Stimulated activated memory B cell treated with anti-CD40 and anti-IgM and Interleukin-4, amounts not matched to agents 10 μg/mL and 1 μg/mL and 100 μg/mL, for 72 hours (primary cell): Measurements from ENCODE around the gene CYB561D2.

Experiments used
- ATAC-seq: fragments of 150-1000 bp; cut with Tn5 transposase; 2 replicates; pipeline ENCODE4 v1.10.0; 2021
- H3K27ac Mint-ChIP-seq: one replicate; pipeline ENCODE4 v1.8.0; 2022; ENCODE audit warnings: mild to moderate bottlenecking, mixed read lengths
- H3K27me3 Mint-ChIP-seq: one replicate; pipeline ENCODE4 v1.8.0; 2022; ENCODE audit warnings: mixed read lengths
- H3K36me3 Mint-ChIP-seq: one replicate; pipeline ENCODE4 v1.8.0; 2022; ENCODE audit warnings: mixed read lengths
- H3K4me1 Mint-ChIP-seq: one replicate; pipeline ENCODE4 v1.8.0; 2022; ENCODE audit warnings: mixed read lengths
- H3K4me3 Mint-ChIP-seq: one replicate; pipeline ENCODE4 v1.8.0; 2022; ENCODE audit warnings: mild to moderate bottlenecking, moderate library complexity, mixed read lengths
- H3K9me3 Mint-ChIP-seq: one replicate; pipeline ENCODE4 v1.8.0; 2022; ENCODE audit warnings: mixed read lengths

The CYB561D2 gene

DNA sequence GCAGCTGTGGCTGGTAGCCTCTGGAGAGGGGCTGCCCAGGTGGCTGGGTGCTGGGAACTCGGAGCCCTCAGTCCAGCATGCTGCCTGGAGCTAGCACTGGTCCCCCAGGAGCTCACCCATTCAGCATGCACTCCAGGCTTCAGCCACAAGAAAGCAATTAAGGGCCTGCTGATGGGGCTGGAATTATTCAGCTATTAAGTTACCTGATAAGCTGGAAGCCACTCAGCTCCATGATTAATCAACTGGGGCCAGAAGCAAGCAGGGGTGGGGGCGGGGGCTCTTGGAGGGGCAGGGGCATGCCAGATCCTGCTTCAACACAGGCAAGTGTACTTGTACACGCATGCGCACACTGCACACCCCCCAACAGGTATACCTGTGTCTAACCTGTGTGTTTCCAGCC lies 30.7 kb downstream of the CYB561D2 start:
- H3K4me3 Mint-ChIP-seq, result no peak overlapping the region
- no peak overlapping the region for H3K27ac Mint-ChIP-seq
- peaks cover 24% of the 10 kb centered on the region for H3K27me3 Mint-ChIP-seq
- no peaks in the 10 kb centered on the region for H3K36me3 Mint-ChIP-seq
- ATAC-seq, result no peak
- no peaks in the 10 kb centered on the region for H3K4me1 Mint-ChIP-seq
- H3K9me3 Mint-ChIP-seq, result no peaks in the 10 kb centered on the region

DNA sequence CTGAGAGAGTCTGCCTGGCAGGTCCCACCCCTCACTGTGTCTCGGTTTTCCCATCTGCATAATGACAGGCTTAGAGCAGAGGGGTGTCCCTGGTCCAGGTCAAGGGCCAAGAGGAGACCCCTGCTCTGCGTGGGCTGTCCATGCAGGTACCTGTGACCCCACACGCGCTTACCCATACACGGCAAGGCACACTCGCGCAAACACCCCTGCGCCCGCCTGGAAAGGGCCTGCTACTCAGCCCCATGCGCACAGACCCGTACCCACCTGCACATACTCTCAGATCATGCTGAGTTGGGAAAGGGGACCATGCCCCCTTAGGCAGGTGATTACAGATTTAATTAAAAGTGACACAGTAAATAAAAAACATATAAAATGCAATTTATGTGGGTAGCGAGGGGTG lies 32.1 kb downstream of the CYB561D2 start:
- H3K27ac Mint-ChIP-seq, result no peak overlapping the region
- no peak for ATAC-seq
- H3K27me3 Mint-ChIP-seq, result peaks cover 24% of the 10 kb centered on the region
- no peaks in the 10 kb centered on the region for H3K4me1 Mint-ChIP-seq
- H3K9me3 Mint-ChIP-seq, result no peaks in the 10 kb centered on the region
- H3K36me3 Mint-ChIP-seq, result no peaks in the 10 kb centered on the region
- no peak overlapping the region for H3K4me3 Mint-ChIP-seq

GRCh38 chr3:50383750-50384149 lies 33.1 kb downstream of the CYB561D2 start:
- H3K27me3 Mint-ChIP-seq, result peaks cover 24% of the 10 kb centered on the region
- H3K9me3 Mint-ChIP-seq, result no peaks in the 10 kb centered on the region
- H3K4me1 Mint-ChIP-seq, result no peaks in the 10 kb centered on the region
- no peaks in the 10 kb centered on the region for H3K36me3 Mint-ChIP-seq
- no peak overlapping the region for H3K4me3 Mint-ChIP-seq
- no peak overlapping the region for H3K27ac Mint-ChIP-seq
- ATAC-seq, result no peak

DNA sequence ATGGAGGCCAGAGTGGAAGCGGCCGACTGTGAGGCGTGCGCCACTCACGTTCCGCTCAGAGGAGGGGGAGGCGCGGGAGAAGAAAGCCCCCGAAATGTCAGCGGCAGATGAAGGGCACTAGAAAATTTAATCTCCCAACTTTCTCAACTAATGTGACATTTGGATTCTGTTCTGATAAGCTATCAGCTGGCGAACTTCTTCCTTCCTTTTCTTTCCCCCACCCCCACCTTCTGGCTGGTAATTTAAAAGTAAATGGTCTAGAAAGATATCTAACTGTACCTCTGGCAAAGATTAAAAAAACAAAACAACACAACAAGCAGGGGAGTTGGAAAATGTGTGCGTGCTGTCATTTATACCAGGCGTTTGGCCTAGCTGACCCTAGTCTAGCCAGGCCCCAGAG lies 35.1 kb downstream of the CYB561D2 start:
- Mint-ChIP-seq H3K4me3 (no peak overlapping the region), H3K36me3 (no peaks in the 10 kb centered on the region)

DNA sequence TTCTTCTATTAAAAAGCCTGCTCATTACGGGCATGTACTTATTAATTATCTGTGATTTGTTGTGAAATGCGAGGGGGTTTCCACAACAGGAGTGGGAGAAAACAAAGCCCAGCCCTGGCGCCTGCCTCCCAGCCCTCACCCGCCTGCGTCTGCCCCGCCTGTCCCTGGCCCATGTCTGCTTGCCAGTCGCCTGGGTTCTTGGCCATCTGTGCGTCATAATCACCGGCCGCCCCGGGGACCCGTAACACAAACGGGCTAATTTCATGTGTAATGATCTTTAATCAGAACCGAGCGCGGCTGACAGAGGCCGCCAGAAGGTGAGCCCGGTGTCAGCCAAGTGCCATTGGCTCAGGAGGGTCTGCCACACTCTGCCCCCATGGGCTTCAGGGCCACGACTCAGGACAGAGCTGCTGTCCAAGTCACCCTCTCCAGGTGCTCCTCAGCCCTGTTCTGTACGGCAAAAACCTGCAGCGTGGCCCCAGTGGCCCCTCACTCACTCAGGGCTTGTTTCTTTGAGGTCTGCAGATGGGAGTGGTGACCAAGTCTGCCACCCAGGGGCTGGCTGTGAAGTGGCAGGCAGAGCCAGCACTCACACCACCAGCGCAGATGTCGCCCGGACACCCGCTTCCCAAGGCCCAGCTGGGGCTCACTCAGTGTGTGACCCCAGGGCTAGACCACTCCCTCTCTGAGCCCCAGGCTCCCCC lies 37.5 kb downstream of the CYB561D2 start:
- ATAC-seq, result no peak
- H3K4me3 Mint-ChIP-seq, result no peak overlapping the region
- H3K27me3 Mint-ChIP-seq, result peaks cover 17% of the 10 kb centered on the region
- H3K9me3 Mint-ChIP-seq, result no peaks in the 10 kb centered on the region
- no peaks in the 10 kb centered on the region for H3K36me3 Mint-ChIP-seq
- H3K4me1 Mint-ChIP-seq, result no peaks in the 10 kb centered on the region
- H3K27ac Mint-ChIP-seq, result no peak overlapping the region

More for the DNA sequence above, 35.1 kb downstream of the CYB561D2 start:
- no peaks in the 10 kb centered on the region for H3K4me1 Mint-ChIP-seq
- peaks cover 17% of the 10 kb centered on the region for H3K27me3 Mint-ChIP-seq
- no peaks in the 10 kb centered on the region for H3K9me3 Mint-ChIP-seq
- no peak for ATAC-seq
- no peak overlapping the region for H3K27ac Mint-ChIP-seq

- H3K4me3 Mint-ChIP-seq, result no peak overlapping the region
- ATAC-seq, result no peak
- H3K27me3 Mint-ChIP-seq, result peaks cover 18% of the 10 kb centered on the region
- H3K4me1 Mint-ChIP-seq, result no peaks in the 10 kb centered on the region
- no peaks in the 10 kb centered on the region for H3K36me3 Mint-ChIP-seq
- no peak overlapping the region for H3K27ac Mint-ChIP-seq
- no peaks in the 10 kb centered on the region for H3K9me3 Mint-ChIP-seq
Measured at GRCh38 chr3:50388720-50389413, 38.2 kb downstream of the CYB561D2 start.

- no peaks in the 10 kb centered on the region for H3K36me3 Mint-ChIP-seq
- no peak for ATAC-seq
- no peaks in the 10 kb centered on the region for H3K9me3 Mint-ChIP-seq
- no peaks in the 10 kb centered on the region for H3K4me1 Mint-ChIP-seq
- H3K4me3 Mint-ChIP-seq, result no peak overlapping the region
- peaks cover 23% of the 10 kb centered on the region for H3K27me3 Mint-ChIP-seq
- H3K27ac Mint-ChIP-seq, result no peak overlapping the region
Measured at GRCh38 chr3:50389414-50389767, 38.7 kb downstream of the CYB561D2 start.

DNA sequence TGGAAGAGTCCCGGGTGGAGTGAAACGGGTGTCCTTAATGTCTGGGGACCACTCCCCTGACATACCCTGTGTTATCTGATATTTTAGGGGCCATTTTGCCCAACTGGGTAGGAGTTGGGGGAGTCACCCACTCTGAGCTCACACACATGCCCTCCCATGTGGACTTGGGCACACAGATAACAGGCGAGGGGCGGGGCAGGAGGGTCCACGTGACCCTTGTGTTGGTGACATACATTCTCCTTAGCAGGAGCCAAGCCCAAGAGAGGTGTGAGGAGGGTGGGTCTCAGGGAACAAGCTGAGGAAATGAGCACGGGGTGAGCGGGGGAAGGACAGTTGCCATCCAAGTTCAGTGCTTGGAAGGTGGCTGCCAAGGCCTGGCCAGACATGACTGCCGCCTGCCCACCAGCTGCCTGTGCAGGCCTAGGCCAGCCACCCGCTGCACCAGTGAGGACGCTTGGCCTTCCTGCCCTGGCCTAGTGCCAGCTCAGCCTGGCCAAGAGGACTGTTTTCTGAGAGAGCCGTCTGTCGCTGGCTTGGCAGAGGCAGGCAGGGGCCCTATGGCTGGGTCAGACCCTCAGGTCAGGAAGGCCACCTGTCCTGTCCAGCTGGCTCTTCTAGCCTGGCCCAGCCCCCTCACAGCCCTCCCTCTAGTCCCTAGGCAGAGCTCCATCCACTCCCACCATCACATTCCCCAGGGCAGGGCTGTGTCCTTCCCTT lies 40.0 kb downstream of the CYB561D2 start:
- H3K27me3 Mint-ChIP-seq, result peaks cover 13% of the 10 kb centered on the region
- no peak overlapping the region for H3K4me3 Mint-ChIP-seq
- no peak for ATAC-seq
- H3K9me3 Mint-ChIP-seq, result no peaks in the 10 kb centered on the region
- H3K36me3 Mint-ChIP-seq, result no peaks in the 10 kb centered on the region
- no peaks in the 10 kb centered on the region for H3K4me1 Mint-ChIP-seq
- no peak overlapping the region for H3K27ac Mint-ChIP-seq

GRCh38 chr3:50392101-50392715 lies 41.5 kb downstream of the CYB561D2 start:
- no peak for ATAC-seq
- Mint-ChIP-seq H3K27ac (no peak overlapping the region), H3K36me3 (no peaks in the 10 kb centered on the region), H3K27me3 (peaks cover 22% of the 10 kb centered on the region), H3K4me3 (no peak overlapping the region), H3K4me1 (no peaks in the 10 kb centered on the region), H3K9me3 (no peaks in the 10 kb centered on the region)

GRCh38 chr3:50393061-50393460 lies 42.4 kb downstream of the CYB561D2 start:
- no peaks in the 10 kb centered on the region for H3K9me3 Mint-ChIP-seq
- H3K4me3 Mint-ChIP-seq, result no peak overlapping the region
- H3K27ac Mint-ChIP-seq, result no peak overlapping the region
- ATAC-seq, result no peak
- H3K27me3 Mint-ChIP-seq, result peaks cover 23% of the 10 kb centered on the region
- H3K36me3 Mint-ChIP-seq, result no peaks in the 10 kb centered on the region
- no peaks in the 10 kb centered on the region for H3K4me1 Mint-ChIP-seq

GRCh38 chr3:50395070-50395860 lies 44.6 kb downstream of the CYB561D2 start:
- ATAC-seq, result no peak
- H3K36me3 Mint-ChIP-seq, result no peaks in the 10 kb centered on the region
- H3K9me3 Mint-ChIP-seq, result no peaks in the 10 kb centered on the region
- no peak overlapping the region for H3K4me3 Mint-ChIP-seq
- H3K27ac Mint-ChIP-seq, result no peak overlapping the region
- peaks cover 23% of the 10 kb centered on the region for H3K27me3 Mint-ChIP-seq
- H3K4me1 Mint-ChIP-seq, result no peaks in the 10 kb centered on the region

GRCh38 chr3:50396502-50396901 lies 45.8 kb downstream of the CYB561D2 start:
- Mint-ChIP-seq H3K4me3 (no peak overlapping the region), H3K27me3 (peaks cover 23% of the 10 kb centered on the region), H3K36me3 (no peaks in the 10 kb centered on the region), H3K4me1 (no peaks in the 10 kb centered on the region), H3K27ac (no peak overlapping the region), H3K9me3 (no peaks in the 10 kb centered on the region)
- ATAC-seq, result no peak

GRCh38 chr3:50401978-50402595 lies 51.4 kb downstream of the CYB561D2 start:
- H3K27ac Mint-ChIP-seq, result no peak overlapping the region
- no peak for ATAC-seq
- no peak overlapping the region for H3K4me3 Mint-ChIP-seq
- no peaks in the 10 kb centered on the region for H3K36me3 Mint-ChIP-seq
- H3K9me3 Mint-ChIP-seq, result peaks cover 4% of the 10 kb centered on the region
- H3K27me3 Mint-ChIP-seq, result peaks cover 46% of the 10 kb centered on the region
- no peaks in the 10 kb centered on the region for H3K4me1 Mint-ChIP-seq
